HCT116 (cell line): ENCODE data around the gene OR14J1. TPM values are rescaled to one million over a fixed set of nuclear protein-coding genes. Genes with fewer than 3 reads are reported as not detected.

Experiments
- ATAC-seq: fragments of 200-7000 bp; cut with Tn5 transposase; 2 replicates; pipeline ENCODE4 v1.9.1; 2020; ENCODE audit warnings: mild to moderate bottlenecking, moderate library complexity
- BruUV-seq: library from RNA; stranded (reverse); fragments of 400-500 nt; replicated peaks from 2 replicates; lab custom pipeline; 2021; lab: Mats Ljungman, UMichigan
- CTCF ChIA-PET: fragments of 300-600 bp; sonication (Branson Sonifier 250); formaldehyde crosslinking; loops from one replicate; lab custom pipeline; 2021; ENCODE audit warnings: antibody characterized with exemption; lab: Charles Lee
- POLR2A ChIA-PET: fragments of 300-600, 350-600 bp; sonication (Branson Sonifier 250); formaldehyde crosslinking; loops from one replicate; lab custom pipeline; 2021; ENCODE audit warnings: antibody characterized with exemption; lab: Charles Lee
- RAD21 ChIA-PET, 2 experiments: fragments of 300-600 bp; sonication (Branson Sonifier 250); formaldehyde crosslinking; loops; one replicate each; lab custom pipeline; 2023; ENCODE audit warnings: low total read pairs in 2 of 2; ENCODE audit not compliant: uncharacterized antibody in 2 of 2, unreplicated experiment in 2 of 2, low non-redundant PET in 1 of 2; lab: Charles Lee
- DNase-seq: peaks from one replicate; pipeline ENCODE4 v3.0.0-alpha.2; 2010; ENCODE audit warnings: low read depth, low spot score
- H2AFZ ChIP-seq: fragments of 200-600 bp; shearing (Covaris generic), sonication (generic); 2 replicates; pipeline ENCODE4 v1.6.1; 2017; ENCODE audit warnings: low read depth, mixed run types, mixed read lengths, antibody characterized with exemption, low read length; ENCODE audit not compliant: poor library complexity, severe bottlenecking
- H3K27ac ChIP-seq: 2 replicates; pipeline ENCODE4 v1.5.1; 2012; ENCODE audit warnings: low read depth, low read length
- H3K27me3 ChIP-seq: fragments of 200-600 bp; sonication (generic); 2 replicates; pipeline ENCODE4 v1.6.1; 2016; ENCODE audit warnings: mixed run types, low read length, mixed read lengths; ENCODE audit not compliant: insufficient read depth
- H3K36me3 ChIP-seq, 2 experiments: fragments of 200-500 bp in 1 of 2; fragments of 200-600 bp in 1 of 2; sonication (Bioruptor generic) in 1 of 2; sonication (generic) in 1 of 2; 2 replicates each; pipeline versions ENCODE4 v1.5.1 to v1.6.1; 2014 to 2016; ENCODE audit warnings: low read length in 2 of 2, inconsistent platforms in 1 of 2, mixed read lengths in 1 of 2, mixed run types in 1 of 2; ENCODE audit not compliant: insufficient read depth in 2 of 2, control insufficient read depth in 1 of 2
- H3K4me1 ChIP-seq, 2 experiments: fragments of 200-600 bp in 1 of 2; sonication (generic) in 1 of 2; 2 replicates each; pipeline versions ENCODE4 v1.5.1 to v1.6.1; 2012 to 2017; ENCODE audit warnings: low read length in 2 of 2, inconsistent platforms in 1 of 2, mild to moderate bottlenecking in 1 of 2, mixed read lengths in 1 of 2, mixed run types in 1 of 2, moderate library complexity in 1 of 2; ENCODE audit not compliant: insufficient read depth in 2 of 2, control insufficient read depth in 1 of 2
- H3K4me2 ChIP-seq: fragments of 200-600 bp; sonication (generic); 2 replicates; pipeline ENCODE4 v1.6.1; 2017; ENCODE audit warnings: mixed run types, low read length, mixed read lengths
- H3K4me3 ChIP-seq, 2 experiments: fragments of 200-600 bp in 1 of 2; sonication (generic) in 1 of 2; replicated peaks in 1 of 2; 2 replicates each; pipeline ENCODE4 v1.5.1; 2011 to 2016; ENCODE audit warnings: low read length in 2 of 2, control low read depth in 1 of 2, low read depth in 1 of 2, mild to moderate bottlenecking in 1 of 2, mixed read lengths in 1 of 2, mixed run types in 1 of 2
- H3K79me2 ChIP-seq: fragments of 200-600 bp; sonication (generic); 2 replicates; pipeline ENCODE4 v1.6.1; 2017; ENCODE audit warnings: mild to moderate bottlenecking, mixed run types, low read length, moderate library complexity, mixed read lengths; ENCODE audit not compliant: insufficient read depth
- H3K9ac ChIP-seq: fragments of 200-600 bp; sonication (generic); 2 replicates; pipeline ENCODE4 v1.6.1; 2016; ENCODE audit warnings: low read length, mixed read lengths
- H3K9me2 ChIP-seq: fragments of 200-600 bp; sonication (generic), shearing (Covaris generic); 2 replicates; pipeline ENCODE4 v1.6.1; 2017; ENCODE audit warnings: mixed run types, mild to moderate bottlenecking, moderate library complexity; ENCODE audit not compliant: insufficient read depth
- H3K9me3 ChIP-seq, 2 experiments: fragments of 200-500 bp in 1 of 2; fragments of 200-600 bp in 1 of 2; sonication (Bioruptor generic) in 1 of 2; sonication (generic) in 1 of 2; 2 replicates each; pipeline ENCODE4 v1.6.1; 2014 to 2017; ENCODE audit warnings: low read length in 2 of 2, mixed read lengths in 2 of 2, inconsistent platforms in 1 of 2, low read depth in 1 of 2, mild to moderate bottlenecking in 1 of 2, mixed run types in 1 of 2, moderate library complexity in 1 of 2; ENCODE audit not compliant: control insufficient read depth in 1 of 2, insufficient read depth in 1 of 2
- H4K20me1 ChIP-seq: fragments of 200-600 bp; sonication (generic), shearing (Covaris generic); 2 replicates; pipeline ENCODE4 v1.6.1; 2017; ENCODE audit warnings: mixed run types, mild to moderate bottlenecking, moderate library complexity; ENCODE audit not compliant: insufficient read depth
- ATF3 ChIP-seq: IDR thresholded peaks from 2 replicates; pipeline ENCODE4 v1.6.1; 2012
- CBX3 ChIP-seq: IDR thresholded peaks from 2 replicates; pipeline ENCODE4 v1.6.1; 2012; ENCODE audit warnings: low read depth
- CEBPB ChIP-seq: IDR thresholded peaks from 2 replicates; pipeline ENCODE4 v1.6.1; 2012; ENCODE audit warnings: low read depth
- EGR1 ChIP-seq: IDR thresholded peaks from 2 replicates; pipeline ENCODE4 v1.6.1; 2012; ENCODE audit warnings: low read depth
- ELF1 ChIP-seq: IDR thresholded peaks from 2 replicates; pipeline ENCODE4 v1.6.1; 2012; ENCODE audit warnings: low read depth, borderline replicate concordance
- EZH2 ChIP-seq: fragments of 200-600 bp; sonication (generic); IDR thresholded peaks from 2 replicates; pipeline ENCODE4 v1.6.1; 2017; ENCODE audit warnings: antibody characterized with exemption, mixed run types
- EZH2phosphoT487 ChIP-seq: fragments of 200-600 bp; IDR thresholded peaks from 2 replicates; pipeline ENCODE4 v1.6.1; 2018; ENCODE audit warnings: antibody characterized with exemption, borderline replicate concordance
- FOSL1 ChIP-seq: IDR thresholded peaks from 2 replicates; pipeline ENCODE4 v1.6.1; 2012; ENCODE audit warnings: low read depth
- JUND ChIP-seq: IDR thresholded peaks from 2 replicates; pipeline ENCODE4 v1.6.1; 2012
- MAX ChIP-seq: IDR thresholded peaks from 2 replicates; pipeline ENCODE4 v1.6.1; 2012
- POLR2AphosphoS5 ChIP-seq: IDR thresholded peaks from 2 replicates; pipeline ENCODE4 v1.6.1; 2011; ENCODE audit warnings: mild to moderate bottlenecking, low read depth, low read length, moderate library complexity
- RAD21 ChIP-seq: IDR thresholded peaks from 2 replicates; pipeline ENCODE4 v1.6.1; 2012; ENCODE audit warnings: low read depth, mild to moderate bottlenecking
- SIN3A ChIP-seq: IDR thresholded peaks from 2 replicates; pipeline ENCODE4 v1.6.1; 2012; ENCODE audit warnings: low read depth
- SP1 ChIP-seq: IDR thresholded peaks from 2 replicates; pipeline ENCODE4 v1.6.1; 2012; ENCODE audit warnings: low read depth
- SRF ChIP-seq: IDR thresholded peaks from 2 replicates; pipeline ENCODE4 v1.6.1; 2012; ENCODE audit warnings: low read depth
- TCF7L2 ChIP-seq: IDR thresholded peaks from 2 replicates; pipeline ENCODE4 v1.7.0; 2011; ENCODE audit warnings: borderline replicate concordance, inconsistent platforms; ENCODE audit not compliant: insufficient read depth, insufficient read length; ENCODE audit errors: extremely low read depth
- ZBTB33 ChIP-seq: IDR thresholded peaks from 2 replicates; pipeline ENCODE4 v1.6.1; 2011; ENCODE audit warnings: mild to moderate bottlenecking, low read length, moderate library complexity; ENCODE audit not compliant: insufficient replicate concordance; ENCODE audit errors: extremely low read depth
- ZNF274 ChIP-seq: fragments of 200-500 bp; sonication (Bioruptor generic); IDR thresholded peaks from 2 replicates; pipeline ENCODE4 v1.6.1; 2014; ENCODE audit warnings: mild to moderate bottlenecking, low read depth, low read length, inconsistent platforms
- intact Hi-C: fragments of 100-400 bp; cut with micrococcal nuclease; formaldehyde crosslinking; loops from 2 replicates; pipeline ENCODE4 v1.10.0; 2022
- total RNA-seq: library from RNA; stranded (reverse); gene quantifications from one replicate; pipeline ENCODE4 v1.2.1, GENCODE V29; 2021; ENCODE audit not compliant: unreplicated experiment
- TF ChIP-seq, protein P1 (sequence below), 3 experiments: fragments of 200-600 bp in 1 of 3; sonication (generic) in 1 of 3; IDR thresholded peaks in 2 of 3; conservative IDR thresholded peaks in 1 of 3; 2 replicates each; pipeline ENCODE4 v1.5.1; 2012 to 2017; ENCODE audit warnings: low read depth in 2 of 3, low read length in 2 of 3, antibody characterized with exemption in 1 of 3, borderline replicate concordance in 1 of 3, control low read depth in 1 of 3, mild to moderate bottlenecking in 1 of 3, mixed read lengths in 1 of 3, mixed run types in 1 of 3, moderate library complexity in 1 of 3; ENCODE audit not compliant: insufficient read depth in 1 of 3

OR14J1 gene
- total RNA-seq, 1 experiment from 2014 or later: not detected

DNA sequence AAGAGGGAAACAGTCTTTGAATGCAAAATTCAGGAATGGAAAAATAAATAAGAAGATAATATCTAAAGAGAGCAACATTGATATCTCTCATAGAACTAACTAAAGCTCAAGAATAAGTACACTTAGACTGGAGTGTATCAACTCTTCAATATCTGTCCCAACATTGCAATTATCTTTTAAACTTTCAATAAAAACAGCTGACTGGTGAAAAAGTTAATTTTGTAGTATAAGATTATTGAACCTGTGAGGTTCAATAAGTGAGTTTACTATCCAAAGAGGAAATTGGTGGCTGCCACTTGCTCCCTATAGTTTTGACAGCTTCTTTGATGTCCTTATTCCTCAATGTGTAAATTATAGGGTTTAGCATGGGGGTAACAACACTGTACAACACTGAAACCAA lies 53.5 kb downstream of the OR14J1 start:
- H2AFZ ChIP-seq: no peak overlapping the region
- H3K27me3 ChIP-seq: no peaks in the 10 kb centered on the region
- no peak overlapping the region for H3K9ac ChIP-seq
- POLR2A ChIA-PET: no interaction called here
- H3K4me3 ChIP-seq: no peak overlapping the region
- DNase-seq: no peak
- CTCF ChIA-PET: no interaction called here
- no peaks in the 10 kb centered on the region for H3K36me3 ChIP-seq
- no peaks in the 10 kb centered on the region for H4K20me1 ChIP-seq
- no peaks in the 10 kb centered on the region for H3K9me3 ChIP-seq
- RAD21 ChIA-PET: no interaction called here
- no peak overlapping the region for H3K4me2 ChIP-seq
- H3K9me2 ChIP-seq: no peaks in the 10 kb centered on the region
- TF ChIP-seq, protein P1, sequence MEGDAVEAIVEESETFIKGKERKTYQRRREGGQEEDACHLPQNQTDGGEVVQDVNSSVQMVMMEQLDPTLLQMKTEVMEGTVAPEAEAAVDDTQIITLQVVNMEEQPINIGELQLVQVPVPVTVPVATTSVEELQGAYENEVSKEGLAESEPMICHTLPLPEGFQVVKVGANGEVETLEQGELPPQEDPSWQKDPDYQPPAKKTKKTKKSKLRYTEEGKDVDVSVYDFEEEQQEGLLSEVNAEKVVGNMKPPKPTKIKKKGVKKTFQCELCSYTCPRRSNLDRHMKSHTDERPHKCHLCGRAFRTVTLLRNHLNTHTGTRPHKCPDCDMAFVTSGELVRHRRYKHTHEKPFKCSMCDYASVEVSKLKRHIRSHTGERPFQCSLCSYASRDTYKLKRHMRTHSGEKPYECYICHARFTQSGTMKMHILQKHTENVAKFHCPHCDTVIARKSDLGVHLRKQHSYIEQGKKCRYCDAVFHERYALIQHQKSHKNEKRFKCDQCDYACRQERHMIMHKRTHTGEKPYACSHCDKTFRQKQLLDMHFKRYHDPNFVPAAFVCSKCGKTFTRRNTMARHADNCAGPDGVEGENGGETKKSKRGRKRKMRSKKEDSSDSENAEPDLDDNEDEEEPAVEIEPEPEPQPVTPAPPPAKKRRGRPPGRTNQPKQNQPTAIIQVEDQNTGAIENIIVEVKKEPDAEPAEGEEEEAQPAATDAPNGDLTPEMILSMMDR (IDR thresholded peaks at IDR 0.05 in 2 of 3, conservative IDR thresholded peaks at IDR 0.05 in 1 of 3; ENCODE audit: borderline replicate concordance in 1 of 3, insufficient read depth in 1 of 3, low read depth in 2 of 3, low read length in 2 of 3): no peak
- no peak for TF ChIP-seq CBX3
- no peak for TF ChIP-seq POLR2AphosphoS5
- TF ChIP-seq FOSL1: no peak
- TF ChIP-seq SRF: no peak
- TF ChIP-seq CEBPB: no peak
- TF ChIP-seq RAD21: no peak
- TF ChIP-seq EGR1: no peak
- TF ChIP-seq SIN3A: no peak
- TF ChIP-seq EZH2: no peak
- TF ChIP-seq TCF7L2: no peak
- no peak for TF ChIP-seq JUND
- no peak for TF ChIP-seq ATF3
- TF ChIP-seq ZBTB33: no peak
- TF ChIP-seq EZH2phosphoT487: no peak
- no peak for TF ChIP-seq ZNF274
- no peak for TF ChIP-seq ELF1
- TF ChIP-seq SP1: no peak
- TF ChIP-seq MAX: no peak
- BruUV-seq: no TSS peak
- H3K4me1 ChIP-seq: no peaks in the 10 kb centered on the region
- ATAC-seq: no peak
- H3K79me2 ChIP-seq: no peaks in the 10 kb centered on the region
- intact Hi-C loops: no loop called here
- no peak overlapping the region for H3K27ac ChIP-seq
